Sigmoid colon (tissue), 7 donors: Measurements from ENCODE around the gene KIF19. TPM values are rescaled to one million over a fixed set of nuclear protein-coding genes. Genes with fewer than 3 reads are reported as not detected.

Experiments
- DNase-seq: peaks from one replicate; pipeline ENCODE4 v3.0.0-alpha.2; 2019
- H3K27ac ChIP-seq, 4 donors: fragments of 200-600 bp; sonication (generic); one replicate each; pipeline ENCODE4 v1.5.1; 2016 to 2019; ENCODE audit warnings: mild to moderate bottlenecking in 1 of 4
- H3K27me3 ChIP-seq, 3 donors: fragments of 200-600 bp; sonication (generic); one replicate each; pipeline ENCODE4 v1.5.1; 2019; ENCODE audit warnings: mild to moderate bottlenecking in 1 of 3
- H3K36me3 ChIP-seq, 4 donors: fragments of 200-600 bp; sonication (generic); one replicate each; pipeline ENCODE4 v1.5.1; 2016 to 2019
- H3K4me1 ChIP-seq, 4 donors: fragments of 200-600 bp; sonication (generic); one replicate each; pipeline ENCODE4 v1.5.1; 2017 to 2019
- H3K4me3 ChIP-seq, 4 donors: fragments of 200-600 bp; sonication (generic); one replicate each; pipeline ENCODE4 v1.5.1; 2017 to 2019; ENCODE audit warnings: mild to moderate bottlenecking in 2 of 4, moderate library complexity in 1 of 4
- H3K9me3 ChIP-seq, 4 donors: fragments of 200-600 bp in 3 of 4; sonication (generic) in 3 of 4; one replicate each; pipeline versions ENCODE4 v1.5.1 to v1.6.1; 2013 to 2019
- CTCF ChIP-seq, 4 experiments: fragments of 450-650 bp in 3 of 4; fragments of 200-600 bp in 1 of 4; IDR thresholded peaks; one replicate each; pipeline ENCODE4 v1.5.1; 2016 to 2019; ENCODE audit warnings: antibody characterized with exemption in 4 of 4, mild to moderate bottlenecking in 3 of 4, moderate library complexity in 2 of 4
- EP300 ChIP-seq, 4 donors: sonication (generic); formaldehyde crosslinking; IDR thresholded peaks; one replicate each; pipeline ENCODE4 v1.6.1; 2017; ENCODE audit warnings: antibody characterized with exemption in 4 of 4
- POLR2A ChIP-seq, 2 donors: fragments of 450-650 bp; IDR thresholded peaks; one replicate each; pipeline ENCODE4 v1.6.1; 2016; ENCODE audit warnings: antibody characterized with exemption in 2 of 2, mild to moderate bottlenecking in 2 of 2, moderate library complexity in 2 of 2
- POLR2AphosphoS5 ChIP-seq, 4 donors: sonication (generic); formaldehyde crosslinking; IDR thresholded peaks; one replicate each; pipeline ENCODE4 v1.6.1; 2017; ENCODE audit warnings: antibody characterized with exemption in 4 of 4
- WGBS, 2 donors: extraction: QIAGEN DNeasy Blood & Tissue Kit; methylation state at CpG; one replicate each; pipeline ENCODE4 v1.1.7; 2013; 5-methylcytosine and 5-hydroxymethylcytosine counted together
- intact Hi-C: fragments of 100-400 bp; cut with DNase I; formaldehyde crosslinking; loops from one replicate; pipeline ENCODE4 v1.15.1; 2023
- polyA plus RNA-seq, 3 donors: library from polyadenylated mRNA; stranded (reverse); fragments of 200-250 nt; gene quantifications; one replicate each; pipeline ENCODE4 v1.2.3, GENCODE V29; 2013
- total RNA-seq, 4 donors: library from RNA; depleted of rRNA; stranded (reverse); fragments of >200 nt; gene quantifications; one replicate each; pipeline ENCODE4 v1.1.0, GENCODE V29; 2016
- donor health status: healthy with polysubstance abuse.
- donor health status: Bipolar disorder and iron deficiency.
- donor health status: healthy.

KIF19 gene
- total and polyA plus RNA-seq, 7 donors = 0.36 to 3.3 (median 0.80) TPM; not detected in 1

GRCh38 chr17:74343121-74343520 lies 17.1 kb downstream of the KIF19 start:
- no peaks in the 10 kb centered on the region for H3K4me1 ChIP-seq
- no peak for TF ChIP-seq CTCF (IDR thresholded peaks at IDR 0.05)
- no peak for TF ChIP-seq POLR2AphosphoS5 (IDR thresholded peaks at IDR 0.05)
- TF ChIP-seq EP300 (IDR thresholded peaks at IDR 0.05) = no peak
- TF ChIP-seq POLR2A (IDR thresholded peaks at IDR 0.05) = no peak
- H3K9me3 ChIP-seq = no peaks in the 10 kb centered on the region
- intact Hi-C loops = no loop called here
- no peaks in the 10 kb centered on the region for H3K36me3 ChIP-seq
- no peak overlapping the region for H3K27ac ChIP-seq
- H3K27me3 ChIP-seq = peaks cover 0 to 42% (median 0%) of the 10 kb centered on the region in 3 donors
- WGBS, 2 donors = 80 to 82% methylated on average over 8 of the region's 8 CpGs
- no peak overlapping the region for H3K4me3 ChIP-seq
- no peak for DNase-seq

- peaks cover 0 to 37% (median 0%) of the 10 kb centered on the region in 3 donors for H3K27me3 ChIP-seq
- no peak overlapping the region for H3K4me3 ChIP-seq
- no peaks in the 10 kb centered on the region for H3K4me1 ChIP-seq
- DNase-seq = no peak
- no peak for TF ChIP-seq POLR2A (IDR thresholded peaks at IDR 0.05)
- no peak for TF ChIP-seq EP300 (IDR thresholded peaks at IDR 0.05)
- no peak for TF ChIP-seq POLR2AphosphoS5 (IDR thresholded peaks at IDR 0.05)
- no peak for TF ChIP-seq CTCF (IDR thresholded peaks at IDR 0.05)
- no peaks in the 10 kb centered on the region for H3K9me3 ChIP-seq
- 47 to 68% methylated on average over 9 of the region's 9 CpGs for WGBS, 2 donors
- no peaks in the 10 kb centered on the region for H3K36me3 ChIP-seq
- no peak overlapping the region for H3K27ac ChIP-seq
- intact Hi-C loops = no loop called here
Measured at GRCh38 chr17:74343526-74344284, 17.7 kb downstream of the KIF19 start.

GRCh38 chr17:74344658-74345057 lies 18.6 kb downstream of the KIF19 start:
- Histone ChIP-seq H3K4me3 (no peak overlapping the region), H3K27me3 (peaks cover 0 to 28% (median 0%) of the 10 kb centered on the region in 3 donors), H3K36me3 (no peaks in the 10 kb centered on the region), H3K4me1 (no peaks in the 10 kb centered on the region), H3K9me3 (no peaks in the 10 kb centered on the region), H3K27ac (no peak overlapping the region)
- no peak for DNase-seq
- WGBS, 2 donors = 56 to 79% methylated on average over 21 of the region's 21 CpGs
- TF ChIP-seq CTCF (IDR thresholded peaks at IDR 0.05) = no peak
- no peak for TF ChIP-seq POLR2A (IDR thresholded peaks at IDR 0.05)
- intact Hi-C loops = no loop called here

- Histone ChIP-seq H3K27ac (no peak overlapping the region), H3K4me1 (no peaks in the 10 kb centered on the region), H3K4me3 (no peak overlapping the region), H3K36me3 (no peaks in the 10 kb centered on the region), H3K27me3 (peaks cover 0 to 32% (median 0%) of the 10 kb centered on the region in 3 donors), H3K9me3 (no peaks in the 10 kb centered on the region)
- DNase-seq = no peak
- intact Hi-C loops = no loop called here
- 61 to 75% methylated on average over 13 of the region's 13 CpGs for WGBS, 2 donors
- no peak for TF ChIP-seq EP300 (IDR thresholded peaks at IDR 0.05)
- TF ChIP-seq POLR2A (IDR thresholded peaks at IDR 0.05) = no peak
- no peak for TF ChIP-seq CTCF (IDR thresholded peaks at IDR 0.05)
- TF ChIP-seq POLR2AphosphoS5 (IDR thresholded peaks at IDR 0.05) = no peak
Measured at GRCh38 chr17:74345433-74346241, 19.6 kb downstream of the KIF19 start.
